Measurements from ENCODE around the gene ASB4. TPM values are rescaled to one million over a fixed set of nuclear protein-coding genes. Genes with fewer than 3 reads are reported as not detected.
A peak's percentile ranks its signal among the peaks of the same experiment; 100 is the strongest.
"Not testable (repeated sequence)": the region's sequence is repeated elsewhere in the genome, so short reads cannot be mapped to it uniquely, and the experiment has no call there.

Gene ASB4
- total RNA-seq, 2 experiments from 2014 or later = not detected

DNA sequence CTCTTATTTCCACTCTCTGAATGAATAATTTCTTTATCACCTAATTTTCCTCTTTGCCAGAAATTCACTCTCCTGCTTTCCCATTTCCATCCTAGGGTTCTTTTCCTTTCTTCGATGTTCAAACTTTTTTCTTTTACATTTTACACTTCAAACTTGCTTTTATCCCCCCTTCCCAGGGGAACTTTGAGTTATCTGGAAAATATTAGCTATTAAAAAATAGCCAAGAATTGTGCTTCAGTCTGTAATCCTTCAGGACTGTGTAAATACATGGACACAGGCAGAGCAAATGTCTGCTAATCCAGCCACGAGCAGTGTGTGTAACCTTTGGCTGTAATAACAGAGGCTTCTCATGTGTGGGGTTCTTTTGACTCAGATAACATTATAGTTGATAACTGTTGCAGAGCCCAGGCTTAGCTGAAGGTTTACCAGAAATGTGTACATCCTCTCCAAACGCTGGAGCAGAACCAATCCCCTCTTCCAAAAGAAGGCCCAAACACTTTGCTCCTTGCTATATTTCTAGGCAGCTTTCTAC is 4.6 kb downstream of the ASB4 start:
- no peaks in the 10 kb centered on the region for H3K9me3 Mint-ChIP-seq
- POLR2A ChIA-PET = no interaction called here
- no peak overlapping the region for H3K27ac Mint-ChIP-seq
- no peaks in the 10 kb centered on the region for H3K36me3 Mint-ChIP-seq (ENCODE audit: low read depth)
- CTCF ChIA-PET = interaction anchor here (0.6 to 2.1 kb wide), 2 partner anchors 9 to 41 kb away, joined by 5 to 7 read pairs; no protein-coding TSS in a partner anchor
- no peaks in the 10 kb centered on the region for H3K4me1 Mint-ChIP-seq
- no peak overlapping the region for H3K4me3 Mint-ChIP-seq
- no peak for DNase-seq
- H3K27me3 Mint-ChIP-seq = peaks cover 12% of the 10 kb centered on the region

DNA sequence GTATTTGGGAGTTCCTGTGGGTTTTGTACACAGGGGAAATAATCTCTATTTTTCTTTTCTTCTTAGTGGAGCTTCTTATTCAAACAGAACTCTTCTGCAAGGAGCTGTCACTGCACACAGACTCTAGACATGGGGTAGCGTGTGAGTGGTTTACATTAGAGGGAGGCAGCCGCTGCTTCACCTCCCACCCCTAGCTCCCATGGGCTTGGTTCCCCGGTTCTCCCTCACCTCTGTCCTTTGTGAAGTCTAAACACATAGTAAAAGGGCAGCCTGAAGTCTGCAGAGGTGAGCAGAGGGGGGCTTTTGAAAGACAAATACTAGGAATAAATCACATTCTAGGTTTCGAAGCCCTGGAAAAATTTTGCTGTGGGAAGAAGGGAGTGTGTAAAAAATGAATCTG is 5.5 kb downstream of the ASB4 start:
- ChIA-PET POLR2A (no interaction called here), CTCF (interaction anchor here (0.5 to 2.1 kb wide), 2 partner anchors 8 to 432 kb away, joined by 3 to 7 read pairs; no protein-coding TSS in a partner anchor)
- H3K4me1 Mint-ChIP-seq = no peaks in the 10 kb centered on the region
- H3K9me3 Mint-ChIP-seq = no peaks in the 10 kb centered on the region
- no peaks in the 10 kb centered on the region for H3K36me3 Mint-ChIP-seq (ENCODE audit: low read depth)
- H3K4me3 Mint-ChIP-seq = no peak overlapping the region
- H3K27me3 Mint-ChIP-seq = peaks cover 10% of the 10 kb centered on the region
- H3K27ac Mint-ChIP-seq = no peak overlapping the region
- DNase-seq = no peak

DNA sequence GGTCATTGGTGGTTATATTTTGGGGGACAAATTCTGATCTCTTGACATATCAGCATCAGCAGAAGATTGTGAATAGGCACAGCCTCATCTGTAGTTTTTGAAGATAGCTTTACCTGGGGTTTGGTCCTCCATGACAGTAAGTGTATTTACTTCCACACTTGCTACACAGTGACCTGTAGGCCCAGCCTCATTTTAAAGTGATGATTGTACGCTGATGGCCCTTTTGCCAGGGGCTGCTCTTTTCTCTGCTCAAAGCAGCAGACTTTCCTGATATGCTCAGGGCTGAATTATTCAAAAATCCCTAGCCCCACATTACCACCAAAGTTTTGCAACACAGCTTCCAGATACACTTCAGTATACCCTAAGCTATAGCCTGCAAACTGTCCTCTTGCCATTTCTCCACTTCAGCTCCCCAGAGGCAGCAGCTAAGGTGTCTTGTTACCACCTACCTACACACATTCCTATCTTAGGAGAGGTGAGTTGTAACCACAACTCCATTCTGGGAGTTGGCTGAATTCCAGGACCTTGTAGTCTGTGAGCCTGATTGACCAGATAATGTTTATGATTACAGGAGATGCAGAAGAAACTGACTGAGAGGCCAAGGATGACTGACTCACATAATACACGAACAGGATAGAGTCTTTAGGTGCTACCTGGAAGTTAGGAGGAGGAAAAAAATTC is 6.0 kb downstream of the ASB4 start:
- DNase-seq = no peak
- H3K4me1 Mint-ChIP-seq = no peaks in the 10 kb centered on the region
- peaks cover 10% of the 10 kb centered on the region for H3K27me3 Mint-ChIP-seq
- H3K36me3 Mint-ChIP-seq (ENCODE audit: low read depth) = no peaks in the 10 kb centered on the region
- H3K4me3 Mint-ChIP-seq = no peak overlapping the region
- CTCF ChIA-PET = no interaction called here
- H3K9me3 Mint-ChIP-seq = no peaks in the 10 kb centered on the region
- no peak overlapping the region for H3K27ac Mint-ChIP-seq
- POLR2A ChIA-PET = no interaction called here

DNA sequence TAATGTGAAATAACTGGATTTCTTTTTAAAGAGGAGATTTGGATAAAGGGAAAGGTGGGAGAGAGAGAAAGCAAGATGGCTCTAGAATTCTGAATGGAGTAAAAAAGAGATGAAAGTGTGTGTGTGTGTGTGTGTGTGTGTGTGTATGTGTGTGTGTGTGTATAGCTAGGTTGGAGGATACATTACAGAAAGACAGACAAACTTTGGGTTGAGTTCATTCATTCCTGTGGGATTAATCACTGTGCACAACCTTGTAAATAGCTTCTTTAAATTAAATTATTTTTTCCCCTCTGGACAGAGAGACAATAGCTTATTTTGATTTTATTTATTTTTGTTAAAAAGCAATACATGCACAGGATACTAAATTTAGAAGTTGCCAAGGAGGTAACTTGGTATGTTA is 7.5 kb downstream of the ASB4 start:
- ChIA-PET CTCF (interaction anchor here (2.0 kb wide), 1 partner anchor 11 kb away, joined by 5 read pairs; no protein-coding TSS in a partner anchor), POLR2A (no interaction called here)
- H3K36me3 Mint-ChIP-seq (ENCODE audit: low read depth) = no peaks in the 10 kb centered on the region
- DNase-seq = no peak
- no peak overlapping the region for H3K27ac Mint-ChIP-seq
- no peak overlapping the region for H3K4me3 Mint-ChIP-seq
- H3K4me1 Mint-ChIP-seq = no peaks in the 10 kb centered on the region
- no peaks in the 10 kb centered on the region for H3K9me3 Mint-ChIP-seq
- H3K27me3 Mint-ChIP-seq = peaks cover 8% of the 10 kb centered on the region

DNA sequence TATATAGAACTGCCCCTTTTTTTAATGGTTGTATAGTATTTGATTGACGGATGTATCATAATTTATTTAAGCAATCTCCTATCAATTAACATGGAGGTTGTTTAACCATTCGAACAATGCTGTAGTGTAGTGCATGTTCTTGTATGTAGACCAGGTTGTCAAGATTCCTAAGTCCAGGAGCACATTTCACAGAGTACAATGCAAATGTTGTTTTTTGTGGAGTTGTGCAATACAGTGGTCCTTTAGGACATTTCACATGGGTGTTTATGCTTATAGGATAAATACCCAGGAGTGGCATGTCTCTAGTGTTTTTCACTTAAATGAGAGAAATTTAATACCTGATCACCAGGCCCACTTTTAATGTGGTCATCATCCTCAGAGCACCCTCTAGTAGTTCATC is 8.1 kb downstream of the ASB4 start:
- POLR2A ChIA-PET = no interaction called here
- no peak overlapping the region for H3K4me3 Mint-ChIP-seq
- no peaks in the 10 kb centered on the region for H3K9me3 Mint-ChIP-seq
- H3K36me3 Mint-ChIP-seq (ENCODE audit: low read depth) = no peaks in the 10 kb centered on the region
- DNase-seq = no peak
- peaks cover under 1% of the 10 kb centered on the region for H3K4me1 Mint-ChIP-seq
- CTCF ChIA-PET = interaction anchor here (2.0 to 2.9 kb wide), 2 partner anchors 11 to 17 kb away, joined by 5 to 10 read pairs; no protein-coding TSS in a partner anchor
- H3K27me3 Mint-ChIP-seq = peaks cover 6% of the 10 kb centered on the region
- H3K27ac Mint-ChIP-seq = no peak overlapping the region

DNA sequence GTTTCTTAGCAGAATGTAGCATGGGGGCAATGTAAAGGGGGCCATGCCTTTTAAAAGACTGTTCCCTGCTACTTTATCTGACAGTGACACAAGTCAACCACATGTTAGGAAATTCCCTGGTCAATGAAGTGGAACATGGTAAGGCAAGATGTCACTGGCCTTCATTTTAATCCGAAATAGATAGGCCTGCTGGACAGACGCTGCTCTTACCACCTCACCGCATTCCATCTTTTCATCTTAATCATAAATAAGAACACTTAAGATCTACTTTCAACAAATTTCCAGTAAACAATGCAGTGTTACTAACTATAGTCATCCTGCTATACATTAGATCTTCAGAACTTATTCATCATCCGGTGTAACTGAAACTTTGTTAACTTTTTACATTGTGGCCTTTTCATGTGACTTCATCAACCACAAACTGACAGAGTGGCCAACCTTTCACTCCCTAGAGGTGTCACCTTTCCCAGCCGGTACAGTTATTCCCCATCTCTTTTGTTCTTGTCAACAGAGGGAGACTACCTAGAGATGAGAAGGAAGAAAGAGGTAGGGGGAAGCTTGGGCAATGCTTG is 15.6 kb downstream of the ASB4 start:
- ChIA-PET CTCF (no interaction called here), POLR2A (interaction anchor here (0.6 kb wide), 1 partner anchor 232 kb away, joined by 6 read pairs; no protein-coding TSS in a partner anchor)
- Mint-ChIP-seq H3K4me3 (no peak overlapping the region), H3K4me1 (peaks cover 34% of the 10 kb centered on the region), H3K27me3 (peaks cover 6% of the 10 kb centered on the region), H3K36me3 (ENCODE audit: low read depth) (peaks cover 3% of the 10 kb centered on the region), H3K9me3 (no peaks in the 10 kb centered on the region), H3K27ac (peak overlapping the region; percentile 75)
- peak; percentile 36 for DNase-seq

DNA sequence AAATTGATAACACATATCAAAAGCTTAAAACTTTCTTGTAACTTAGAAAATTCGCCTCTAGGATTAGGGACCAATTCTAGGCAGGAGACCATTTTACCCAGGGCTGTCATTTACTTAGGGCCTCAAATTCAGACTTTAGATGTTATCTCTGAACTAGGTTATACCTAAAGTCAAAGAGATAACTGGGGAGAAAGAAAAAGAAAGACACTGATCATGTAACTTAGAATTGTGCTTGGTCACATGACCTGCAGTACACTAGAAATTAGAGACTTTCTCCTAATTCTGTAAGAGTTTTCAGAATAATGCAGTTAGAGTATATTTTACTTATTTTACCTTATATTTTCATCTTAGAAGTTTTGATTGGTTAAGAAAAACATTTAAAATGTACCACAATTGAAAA is 16.7 kb downstream of the ASB4 start:
- Mint-ChIP-seq H3K36me3 (ENCODE audit: low read depth) (peaks cover 3% of the 10 kb centered on the region), H3K27ac (no peak overlapping the region), H3K4me3 (no peak overlapping the region), H3K27me3 (peaks cover 6% of the 10 kb centered on the region), H3K4me1 (peaks cover 34% of the 10 kb centered on the region), H3K9me3 (no peaks in the 10 kb centered on the region)
- no peak for DNase-seq
- ChIA-PET CTCF (no interaction called here), POLR2A (no interaction called here)

DNA sequence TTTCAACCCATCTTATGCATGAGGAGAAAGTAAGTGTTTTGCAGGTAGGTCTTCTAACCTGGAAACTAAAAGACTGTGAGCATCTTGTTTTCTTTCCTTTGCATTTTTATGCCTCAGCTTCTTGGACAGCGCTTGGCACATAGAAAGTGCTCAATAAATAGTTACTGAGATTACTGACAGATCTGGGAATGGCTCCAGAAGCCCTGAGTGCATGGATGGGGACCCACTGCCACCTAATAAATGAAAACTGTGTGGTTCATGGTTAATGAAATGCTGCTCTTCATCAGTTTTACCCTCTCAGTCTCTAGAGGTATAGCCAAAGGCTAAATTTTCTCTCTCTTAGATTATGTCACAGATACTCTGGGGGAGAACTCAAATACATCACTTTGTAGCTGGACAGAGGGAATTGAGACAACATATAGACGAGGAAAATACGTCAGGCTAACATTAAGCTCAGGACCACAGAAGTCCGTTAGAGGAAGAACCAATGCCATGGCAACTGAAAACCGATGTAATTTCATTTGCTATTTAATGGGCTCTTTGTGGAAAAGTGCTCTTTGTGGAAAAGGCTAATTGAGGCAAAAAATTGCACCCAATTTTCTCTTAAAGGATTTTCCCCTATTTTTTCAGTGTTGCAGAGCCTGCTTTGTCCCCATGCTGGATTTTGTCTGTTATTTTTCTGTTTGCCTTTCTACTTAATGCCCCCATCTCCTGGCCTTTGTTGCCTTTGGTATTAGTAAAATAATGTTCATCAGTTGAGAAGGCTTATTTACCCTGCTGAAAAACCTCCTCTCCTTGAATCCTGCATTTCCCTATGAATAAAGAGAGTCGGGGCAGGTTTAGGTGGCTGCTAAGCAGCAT is 17.8 kb downstream of the ASB4 start:
- no peak overlapping the region for H3K27ac Mint-ChIP-seq
- ChIA-PET POLR2A (no interaction called here), CTCF (interaction anchor here (1.1 kb wide), 2 partner anchors 8 to 9 kb away, joined by 4 read pairs; no protein-coding TSS in a partner anchor)
- H3K4me1 Mint-ChIP-seq = peaks cover 34% of the 10 kb centered on the region
- no peaks in the 10 kb centered on the region for H3K9me3 Mint-ChIP-seq
- peaks cover 3% of the 10 kb centered on the region for H3K36me3 Mint-ChIP-seq (ENCODE audit: low read depth)
- no peak overlapping the region for H3K4me3 Mint-ChIP-seq
- DNase-seq = no peak
- H3K27me3 Mint-ChIP-seq = peaks cover 6% of the 10 kb centered on the region

DNA sequence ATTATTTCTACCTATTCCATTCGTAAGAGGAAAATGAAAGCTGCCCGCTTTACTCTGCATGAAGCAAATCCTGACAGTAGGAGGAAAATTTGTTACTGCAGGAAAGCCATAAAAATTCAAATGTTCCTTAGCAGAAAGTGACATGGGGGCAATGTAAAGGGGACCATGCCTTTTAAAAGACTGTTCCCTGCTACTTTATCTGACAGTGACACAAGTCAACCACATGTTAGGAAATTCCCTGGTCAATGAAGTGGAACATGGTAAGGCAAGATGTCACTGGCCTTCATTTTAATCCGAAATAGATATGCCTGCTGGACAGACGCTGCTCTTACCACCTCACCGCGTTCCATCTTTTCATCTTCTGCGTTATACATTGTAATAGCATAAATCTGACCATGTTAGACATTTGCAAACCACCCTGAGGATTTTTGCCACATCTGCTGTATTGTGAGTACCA is 18.4 kb downstream of the ASB4 start:
- CTCF ChIA-PET = interaction anchor here (1.1 kb wide), 2 partner anchors 8 to 9 kb away, joined by 4 read pairs; no protein-coding TSS in a partner anchor

DNA sequence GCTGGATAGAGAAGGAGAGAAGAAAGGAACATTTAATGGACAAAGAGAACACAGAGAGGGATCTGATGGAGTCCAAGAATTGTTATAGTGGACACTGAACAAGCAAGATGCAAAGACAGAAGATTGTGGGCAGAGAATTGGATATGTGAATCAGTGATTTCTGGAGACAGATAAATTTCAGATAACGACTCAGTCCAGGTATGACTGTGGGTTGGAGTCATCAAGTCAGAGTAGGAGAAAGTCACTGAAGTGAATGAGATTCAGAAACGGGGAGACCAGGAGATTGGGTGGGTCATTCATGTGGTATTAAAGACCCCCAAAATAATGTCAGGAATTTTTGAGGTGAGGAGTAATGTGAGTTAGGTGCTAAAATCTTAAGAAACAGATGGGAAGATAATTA is 23.0 kb downstream of the ASB4 start:
- no peak for DNase-seq
- Mint-ChIP-seq H3K36me3 (ENCODE audit: low read depth) (no peaks in the 10 kb centered on the region), H3K9me3 (no peaks in the 10 kb centered on the region), H3K4me3 (no peak overlapping the region), H3K27me3 (peaks cover 7% of the 10 kb centered on the region), H3K27ac (no peak overlapping the region), H3K4me1 (peaks cover 3% of the 10 kb centered on the region)
- ChIA-PET POLR2A (no interaction called here), CTCF (interaction anchor here (0.7 kb wide), 1 partner anchor 183 kb away, joined by 3 read pairs; no protein-coding TSS in a partner anchor)

More for the DNA sequence above, 18.4 kb downstream of the ASB4 start:
- H3K9me3 Mint-ChIP-seq; POLR2A ChIA-PET; H3K27ac Mint-ChIP-seq; H3K4me3 Mint-ChIP-seq; H3K36me3 Mint-ChIP-seq (ENCODE audit: low read depth); H3K27me3 Mint-ChIP-seq; DNase-seq: not testable (repeated sequence)
- H3K4me1 Mint-ChIP-seq = peaks cover 31% of the 10 kb centered on the region

DNA sequence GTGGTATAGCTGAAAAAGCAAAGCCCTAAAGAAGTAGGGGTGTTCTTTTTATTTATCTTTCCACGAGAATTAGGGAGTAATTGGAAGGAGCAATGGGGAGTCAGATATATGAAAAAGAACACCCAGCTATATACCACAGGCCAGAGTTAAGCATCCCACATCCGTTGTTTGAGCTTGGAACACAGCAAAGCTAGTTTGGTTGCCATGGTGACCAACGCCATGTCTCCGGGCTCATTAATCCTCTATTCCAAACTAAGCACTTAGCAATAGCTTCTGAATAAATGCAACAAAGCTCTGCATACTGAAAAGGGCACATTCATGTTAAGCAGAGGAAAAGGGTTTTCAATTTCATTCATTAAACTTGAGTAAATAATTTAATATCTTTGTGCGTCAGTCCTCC is 23.5 kb downstream of the ASB4 start:
- no peaks in the 10 kb centered on the region for H3K9me3 Mint-ChIP-seq
- H3K4me1 Mint-ChIP-seq = peaks cover 3% of the 10 kb centered on the region
- H3K4me3 Mint-ChIP-seq = no peak overlapping the region
- no peaks in the 10 kb centered on the region for H3K36me3 Mint-ChIP-seq (ENCODE audit: low read depth)
- no peak overlapping the region for H3K27ac Mint-ChIP-seq
- H3K27me3 Mint-ChIP-seq = peaks cover 10% of the 10 kb centered on the region
- CTCF ChIA-PET = interaction anchor here (0.7 to 0.9 kb wide), 2 partner anchors 13 to 183 kb away, joined by 3 read pairs; no protein-coding TSS in a partner anchor
- POLR2A ChIA-PET = no interaction called here
- DNase-seq = peak; percentile 60

DNA sequence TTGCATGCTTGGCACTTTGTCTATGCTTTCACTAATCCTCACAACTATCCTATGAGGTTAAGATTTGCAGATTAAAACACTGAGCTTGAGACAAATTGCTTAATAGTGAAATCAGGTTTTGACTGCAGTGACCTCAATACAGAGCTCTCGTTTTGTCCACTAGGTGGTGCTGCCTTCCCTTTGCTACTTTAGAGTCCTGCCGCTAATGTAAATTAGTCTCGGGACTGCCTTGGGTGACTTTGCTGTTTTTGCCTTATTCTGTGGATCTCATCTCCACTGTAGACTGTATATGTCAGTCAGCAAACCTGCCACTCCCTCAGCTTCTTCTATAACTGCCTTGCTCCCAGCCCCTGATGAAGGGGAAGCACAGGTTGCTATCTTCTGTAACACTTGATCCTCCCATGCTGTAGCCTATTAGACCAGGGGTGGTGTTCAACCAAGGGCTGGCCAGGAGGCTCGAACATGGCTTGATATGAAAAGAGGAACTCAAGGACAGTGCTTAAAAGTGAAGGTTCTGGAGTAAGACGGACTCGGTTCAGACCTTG is 26.0 kb downstream of the ASB4 start:
- Mint-ChIP-seq H3K9me3 (no peaks in the 10 kb centered on the region), H3K4me3 (no peak overlapping the region), H3K27me3 (peaks cover 10% of the 10 kb centered on the region), H3K27ac (no peak overlapping the region), H3K36me3 (ENCODE audit: low read depth) (no peaks in the 10 kb centered on the region), H3K4me1 (peaks cover 3% of the 10 kb centered on the region)
- peak; percentile 66 for DNase-seq
- ChIA-PET CTCF (interaction anchor here (0.6 to 1.5 kb wide), 4 partner anchors 8 to 178 kb away, joined by 4 to 7 read pairs (median 4); no protein-coding TSS in a partner anchor), POLR2A (no interaction called here)

Data from activated CD4-positive, alpha-beta T cell treated with anti-CD3 and anti-CD28 coated beads, Interleukin-2, amount 10 ng/mL, durations not matched to agents 7 days and 5 days (primary cell).